H1 (cell line): ENCODE measurements around the gene GGA1. TPM values are rescaled to one million over a fixed set of nuclear protein-coding genes. Genes with fewer than 3 reads are reported as not detected.

Experiments used
- CTCF ChIA-PET: fragments of 300-600 bp; sonication (Branson Sonifier 250); formaldehyde crosslinking; loops from one replicate; lab custom pipeline; 2021; ENCODE audit not compliant: partially characterized antibody; lab: Charles Lee
- POLR2A ChIA-PET: fragments of 300-600 bp; sonication (Branson Sonifier 250); formaldehyde crosslinking; loops from one replicate; lab custom pipeline; 2021; ENCODE audit warnings: inconsistent platforms; ENCODE audit not compliant: partially characterized antibody; lab: Charles Lee
- DNase-seq, 2 experiments: peaks; one replicate each; pipeline versions ENCODE4 v3.0.0 to v3.0.0-alpha.2; 2010 to 2022; ENCODE audit warnings: low spot score in 2 of 2, low read depth in 1 of 2, mixed read lengths in 1 of 2
- FAIRE-seq: peaks from 2 replicates; lab custom pipeline; 2011; peaks lifted over from hg19 to GRCh38; lab: Jason Lieb, UNC
- H2AFZ ChIP-seq: 2 replicates; pipeline ENCODE4 v1.8.1; 2012; ENCODE audit warnings: low read length, inconsistent platforms
- H2AK5ac ChIP-seq: 2 replicates; pipeline ENCODE4 v1.6.1; 2013; ENCODE audit warnings: low read depth, low read length
- H2BK120ac ChIP-seq: replicated peaks from 2 replicates; pipeline ENCODE3; 2013; ENCODE audit warnings: low read depth, low read length, inconsistent platforms
- H2BK12ac ChIP-seq: 2 replicates; pipeline ENCODE4 v1.6.1; 2013; ENCODE audit warnings: low read depth, low read length
- H2BK15ac ChIP-seq: 2 replicates; pipeline ENCODE4 v1.6.1; 2013; ENCODE audit warnings: low read length
- H2BK20ac ChIP-seq: 2 replicates; pipeline ENCODE4 v1.6.1; 2013; ENCODE audit warnings: low read length
- H2BK5ac ChIP-seq: 2 replicates; pipeline ENCODE4 v1.6.1; 2013; ENCODE audit warnings: low read depth, low read length
- H3K14ac ChIP-seq: 2 replicates; pipeline ENCODE4 v1.6.1; 2013; ENCODE audit warnings: inconsistent platforms; ENCODE audit not compliant: insufficient read length
- H3K18ac ChIP-seq: 2 replicates; pipeline ENCODE4 v1.6.1; 2013; ENCODE audit warnings: low read length; ENCODE audit errors: extremely low read depth
- H3K23ac ChIP-seq: 2 replicates; pipeline ENCODE4 v1.6.1; 2013; ENCODE audit warnings: inconsistent platforms; ENCODE audit not compliant: insufficient read length
- H3K23me2 ChIP-seq: 2 replicates; pipeline ENCODE4 v1.6.1; 2013; ENCODE audit warnings: low read depth, low read length
- H3K27ac ChIP-seq: 2 replicates; pipeline ENCODE4 v1.6.1; 2011; ENCODE audit warnings: low read depth, low read length, inconsistent platforms
- H3K27me3 ChIP-seq, 4 experiments: replicated peaks in 1 of 4; 1 replicate in 1 of 4; 2 replicates in 3 of 4; pipeline versions ENCODE4 v1.6.1 to v1.8.1; 2011 to 2013; ENCODE audit warnings: low read length in 3 of 4, mild to moderate bottlenecking in 3 of 4, inconsistent platforms in 2 of 4, mixed read lengths in 2 of 4, moderate library complexity in 1 of 4; ENCODE audit not compliant: control insufficient read depth in 3 of 4, insufficient read depth in 3 of 4; ENCODE audit errors: extremely low read depth in 1 of 4
- H3K36me3 ChIP-seq, 4 experiments: 2 replicates each; pipeline versions ENCODE4 v1.6.1 to v1.8.1; 2011 to 2013; ENCODE audit warnings: mild to moderate bottlenecking in 4 of 4, low read length in 3 of 4, moderate library complexity in 2 of 4, control low read depth in 1 of 4, inconsistent platforms in 1 of 4; ENCODE audit not compliant: insufficient read depth in 4 of 4, control insufficient read depth in 2 of 4
- H3K4ac ChIP-seq: replicated peaks from 2 replicates; pipeline ENCODE3; 2013; ENCODE audit warnings: low read length, low read depth, mixed read lengths, inconsistent platforms; ENCODE audit not compliant: insufficient read length
- H3K4me1 ChIP-seq, 4 experiments: replicated peaks in 1 of 4; 1 replicate in 1 of 4; 2 replicates in 3 of 4; pipeline versions ENCODE4 v1.6.1 to v1.8.1; 2011 to 2013; ENCODE audit warnings: low read length in 3 of 4, inconsistent platforms in 2 of 4, mixed read lengths in 1 of 4; ENCODE audit not compliant: insufficient read depth in 4 of 4, control insufficient read depth in 3 of 4
- H3K4me2 ChIP-seq, 2 experiments: 2 replicates each; pipeline versions ENCODE4 v1.6.1 to v1.8.1; 2011 to 2013; ENCODE audit warnings: low read depth in 2 of 2, low read length in 2 of 2, control low read depth in 1 of 2, inconsistent platforms in 1 of 2, mild to moderate bottlenecking in 1 of 2; ENCODE audit not compliant: insufficient read depth in 1 of 2
- H3K4me3 ChIP-seq, 4 experiments: fragments of 200-600, 300-600 bp in 1 of 4; sonication (generic), shearing (Covaris generic), sonication (Bioruptor Twin) in 1 of 4; 2 replicates each; pipeline versions ENCODE4 v1.5.1 to v1.8.1; 2011 to 2016; ENCODE audit warnings: low read length in 4 of 4, low read depth in 3 of 4, control low read depth in 2 of 4, inconsistent platforms in 2 of 4, mild to moderate bottlenecking in 2 of 4, mixed read lengths in 1 of 4, moderate library complexity in 1 of 4; ENCODE audit not compliant: insufficient read depth in 2 of 4; ENCODE audit errors: extremely low read depth in 1 of 4
- H3K56ac ChIP-seq: replicated peaks from 2 replicates; pipeline ENCODE3; 2013; ENCODE audit warnings: low read depth, mild to moderate bottlenecking, mixed read lengths, low read length, inconsistent platforms; ENCODE audit not compliant: insufficient read length
- H3K79me1 ChIP-seq: 2 replicates; pipeline ENCODE4 v1.6.1; 2013; ENCODE audit warnings: low read depth, low read length, control low read depth
- H3K79me2 ChIP-seq, 2 experiments: 2 replicates each; pipeline versions ENCODE4 v1.6.1 to v1.8.1; 2012 to 2013; ENCODE audit warnings: low read length in 2 of 2, mild to moderate bottlenecking in 2 of 2, inconsistent platforms in 1 of 2; ENCODE audit not compliant: insufficient read depth in 2 of 2, control insufficient read depth in 1 of 2
- H3K9ac ChIP-seq, 4 experiments: replicated peaks in 1 of 4; 1 replicate in 1 of 4; 2 replicates in 3 of 4; pipeline versions ENCODE4 v1.6.1 to v1.8.1; 2011 to 2013; ENCODE audit warnings: low read depth in 3 of 4, low read length in 3 of 4, control low read depth in 2 of 4, mild to moderate bottlenecking in 2 of 4, moderate library complexity in 2 of 4, inconsistent platforms in 1 of 4; ENCODE audit errors: extremely low read depth in 1 of 4
- H3K9me3 ChIP-seq, 2 experiments: 2 replicates each; pipeline versions ENCODE4 v1.6.1 to v1.8.1; 2012 to 2013; ENCODE audit warnings: mild to moderate bottlenecking in 2 of 2, moderate library complexity in 2 of 2, control low read depth in 1 of 2, inconsistent platforms in 1 of 2, low read depth in 1 of 2, low read length in 1 of 2, mixed read lengths in 1 of 2; ENCODE audit not compliant: insufficient read depth in 2 of 2
- H4K20me1 ChIP-seq, 2 experiments: replicated peaks in 1 of 2; 2 replicates each; pipeline versions ENCODE3 to v1.8.1; 2011 to 2013; ENCODE audit warnings: inconsistent platforms in 2 of 2, low read length in 2 of 2, mild to moderate bottlenecking in 1 of 2; ENCODE audit not compliant: insufficient read depth in 2 of 2, control insufficient read depth in 1 of 2
- H4K5ac ChIP-seq: 2 replicates; pipeline ENCODE4 v1.6.1; 2013; ENCODE audit warnings: low read length, low read depth, mixed read lengths, inconsistent platforms; ENCODE audit not compliant: insufficient read length
- H4K8ac ChIP-seq: 2 replicates; pipeline ENCODE4 v1.8.0; 2013; ENCODE audit warnings: mild to moderate bottlenecking, moderate library complexity, low read length, inconsistent platforms; ENCODE audit not compliant: insufficient read depth; ENCODE audit errors: extremely low read depth
- H4K91ac ChIP-seq: replicated peaks from 2 replicates; pipeline ENCODE3; 2013; ENCODE audit warnings: low read length, mixed read lengths, inconsistent platforms; ENCODE audit not compliant: insufficient read length
- KDM1A ChIP-seq: fragments of 200-600, 300-600 bp; sonication (generic); IDR thresholded peaks from 2 replicates; pipeline ENCODE4 v1.7.1; 2016; ENCODE audit warnings: mild to moderate bottlenecking, low read length, borderline replicate concordance
- RXRA ChIP-seq: IDR thresholded peaks from 2 replicates; pipeline ENCODE4 v1.6.1; 2011; ENCODE audit warnings: low read depth, mild to moderate bottlenecking, low read length, moderate library complexity; ENCODE audit not compliant: insufficient read depth
- WGBS, 2 experiments: shearing (Covaris generic) in 1 of 2; methylation state at CpG; one replicate each; pipeline versions ENCODE4 v1.1.6 to v1.1.7; 2013 to 2015; ENCODE audit warnings: low lambda C conversion rate in 2 of 2, mixed read lengths in 2 of 2, inconsistent platforms in 1 of 2, low coverage in 1 of 2, missing lambda C conversion rate in 1 of 2; ENCODE audit not compliant: insufficient replicate concordance in 2 of 2, insufficient coverage in 1 of 2, insufficient read length in 1 of 2; ENCODE audit errors: extremely low coverage in 1 of 2, missing lambda C conversion rate in 1 of 2; 5-methylcytosine and 5-hydroxymethylcytosine counted together
- polyA plus RNA-seq, 7 experiments: library from polyadenylated mRNA; depleted of rRNA in 3 of 7; stranded (reverse) in 5 of 7; unstranded in 2 of 7; fragments of >200 nt in 5 of 7; fragments of 200-250 nt in 2 of 7; gene quantifications; 1 replicate in 5 of 7; 2 replicates in 1 of 7; 4 replicates in 1 of 7; pipeline versions ENCODE4 v1.2.1 to v1.2.3, GENCODE V29; 2011 to 2013; ENCODE audit warnings: missing spikeins in 2 of 7, mixed read lengths in 2 of 7
- total RNA-seq: library from RNA; stranded (reverse); fragmentation: NEBNext Ultra II Directional; extraction: Animal tissue kit (Norgen Biotek cat#: 25700); gene quantifications from 2 replicates; pipeline ENCODE4 v1.2.1, GENCODE V29; 2021

Gene GGA1
- total and polyA plus RNA-seq, 2 of the 8 experiments (the other 6 are each of a cell fraction or from before 2014, with no cell fraction given), result 49.3 to 57.2 TPM

GRCh38 chr22:37636949-37637273 is 28.3 kb downstream of the GGA1 start:
- DNase-seq (no peak), FAIRE-seq (no peak)
- H4K5ac ChIP-seq, result no peak overlapping the region
- ChIA-PET CTCF (interaction anchor here (0.7 to 11.4 kb wide), 15 partner anchors 8 to 253 kb away, joined by 3 to 261 read pairs (median 5); partner anchors contain the start of genes GGA1, LGALS1, NOL12 and PDXP), POLR2A (interaction anchor here (0.6 to 2.3 kb wide), 18 partner anchors 8 to 213 kb away, joined by 3 to 7 read pairs (median 4); partner anchors contain the start of genes GGA1, NOL12 and PDXP)
- no peak overlapping the region for H3K18ac ChIP-seq
- 0 out of 2 replicates have a peak, but pooled peaks cover 2% of the 10 kb centered on the region for H3K79me1 ChIP-seq
- H2AFZ ChIP-seq, result no peak overlapping the region
- no peak overlapping the region for H3K14ac ChIP-seq
- no peak overlapping the region for H2BK5ac ChIP-seq
- no peak overlapping the region for H2BK15ac ChIP-seq
- H2AK5ac ChIP-seq, result no peak overlapping the region
- H3K27ac ChIP-seq, result no peak overlapping the region
- H3K23ac ChIP-seq, result no peak overlapping the region
- H3K4me1 ChIP-seq, result peaks cover 5 to 40% (median 32%) of the 10 kb centered on the region in 4 experiments
- no peaks in the 10 kb centered on the region; a peak in 1 of 8 replicates for H3K36me3 ChIP-seq
- H3K9me3 ChIP-seq, result no peaks in the 10 kb centered on the region
- peaks cover 8% of the 10 kb centered on the region for H3K23me2 ChIP-seq
- no peak overlapping the region for H3K4ac ChIP-seq
- no peak overlapping the region for H3K4me3 ChIP-seq
- no peak overlapping the region for H4K8ac ChIP-seq
- H2BK120ac ChIP-seq, result no peak overlapping the region
- 81% methylated on average over 3 of the region's 3 CpGs; no CpG with 5 or more reads in 1 of the 2 experiments for WGBS, 2 experiments
- H3K79me2 ChIP-seq, result no peaks in the 10 kb centered on the region; a peak in 1 of 4 replicates
- H3K27me3 ChIP-seq, result no peaks in the 10 kb centered on the region
- H4K91ac ChIP-seq, result no peak overlapping the region
- no peak overlapping the region for H3K9ac ChIP-seq
- no peak overlapping the region for H2BK20ac ChIP-seq
- H2BK12ac ChIP-seq, result no peak overlapping the region
- H3K56ac ChIP-seq, result no peak overlapping the region
- H3K4me2 ChIP-seq, result no peak overlapping the region
- H4K20me1 ChIP-seq, result peaks cover 0 to 3% of the 10 kb centered on the region in 2 experiments
- TF ChIP-seq KDM1A (no peak), RXRA (no peak)
